Measurements from ENCODE around the gene ZNRF3. TPM values are rescaled to one million over a fixed set of nuclear protein-coding genes. Genes with fewer than 3 reads are reported as not detected.
"Not testable (repeated sequence)": the region's sequence is repeated elsewhere in the genome, so short reads cannot be mapped to it uniquely, and the experiment has no call there.

The ZNRF3 gene
- total RNA-seq, 2 donors from 2014 or later: 5.9 to 12.2 TPM

GRCh38 chr22:28903729-28904128 lies 20.4 kb downstream of the ZNRF3 start:
- no peak for DNase-seq
- no peak overlapping the region for H3K27ac ChIP-seq
- TF ChIP-seq CTCF (IDR thresholded peaks at IDR 0.05): no peak
- no peaks in the 10 kb centered on the region for H3K4me1 ChIP-seq
- no peaks in the 10 kb centered on the region for H3K27me3 ChIP-seq
- H3K9ac ChIP-seq (ENCODE audit: low read depth in 2 of 2, low read length in 2 of 2): peak overlapping the region in 1 of 2 donors; percentile 7
- no peak overlapping the region for H3K4me3 ChIP-seq
- H3K9me3 ChIP-seq: no peaks in the 10 kb centered on the region
- H3K36me3 ChIP-seq: no peaks in the 10 kb centered on the region
- intact Hi-C loops (cut with DNase I): no loop called here

- H3K9ac ChIP-seq (ENCODE audit: low read depth in 2 of 2, low read length in 2 of 2): peak overlapping the region in 1 of 2 donors; percentile 16
- no peaks in the 10 kb centered on the region for H3K27me3 ChIP-seq
- H3K36me3 ChIP-seq: no peaks in the 10 kb centered on the region
- no peak for TF ChIP-seq CTCF (IDR thresholded peaks at IDR 0.05)
- no peak overlapping the region for H3K4me3 ChIP-seq
- H3K9me3 ChIP-seq: no peaks in the 10 kb centered on the region
- intact Hi-C loops (cut with DNase I): no loop called here
- no peak overlapping the region for H3K27ac ChIP-seq
- DNase-seq: no peak
- H3K4me1 ChIP-seq: no peaks in the 10 kb centered on the region
Observed at GRCh38 chr22:28904211-28904896, 21.0 kb downstream of the ZNRF3 start.

GRCh38 chr22:28905256-28905832 lies 22.0 kb downstream of the ZNRF3 start:
- no peak for DNase-seq
- H3K36me3 ChIP-seq: no peaks in the 10 kb centered on the region
- intact Hi-C loops (cut with DNase I): no loop called here
- no peak overlapping the region for H3K27ac ChIP-seq
- no peak overlapping the region for H3K4me3 ChIP-seq
- no peaks in the 10 kb centered on the region for H3K9me3 ChIP-seq
- H3K4me1 ChIP-seq: no peaks in the 10 kb centered on the region
- no peaks in the 10 kb centered on the region for H3K27me3 ChIP-seq
- H3K9ac ChIP-seq (ENCODE audit: low read depth in 2 of 2, low read length in 2 of 2): no peak overlapping the region
- TF ChIP-seq CTCF (IDR thresholded peaks at IDR 0.05): no peak

GRCh38 chr22:28906312-28906711 lies 22.9 kb downstream of the ZNRF3 start:
- no peak overlapping the region for H3K27ac ChIP-seq
- H3K9ac ChIP-seq (ENCODE audit: low read depth in 2 of 2, low read length in 2 of 2): no peak overlapping the region
- no peak for DNase-seq
- TF ChIP-seq CTCF (IDR thresholded peaks at IDR 0.05): no peak
- no peaks in the 10 kb centered on the region for H3K4me1 ChIP-seq
- no peaks in the 10 kb centered on the region for H3K9me3 ChIP-seq
- intact Hi-C loops (cut with DNase I): no loop called here
- no peaks in the 10 kb centered on the region for H3K27me3 ChIP-seq
- H3K36me3 ChIP-seq: no peaks in the 10 kb centered on the region
- H3K4me3 ChIP-seq: no peak overlapping the region

GRCh38 chr22:28907311-28908008 lies 24.1 kb downstream of the ZNRF3 start:
- Histone ChIP-seq H3K36me3 (no peaks in the 10 kb centered on the region), H3K4me3 (no peak overlapping the region), H3K9me3 (no peaks in the 10 kb centered on the region), H3K27ac (no peak overlapping the region), H3K9ac (ENCODE audit: low read depth in 2 of 2, low read length in 2 of 2) (no peak overlapping the region), H3K4me1 (no peaks in the 10 kb centered on the region), H3K27me3 (no peaks in the 10 kb centered on the region)
- TF ChIP-seq CTCF (IDR thresholded peaks at IDR 0.05): no peak
- intact Hi-C loops (cut with DNase I): no loop called here
- no peak for DNase-seq

GRCh38 chr22:28908810-28909209 lies 25.4 kb downstream of the ZNRF3 start:
- DNase-seq; H3K36me3 ChIP-seq; H3K9me3 ChIP-seq; H3K4me1 ChIP-seq; H3K27ac ChIP-seq; H3K4me3 ChIP-seq; H3K9ac ChIP-seq (ENCODE audit: low read depth in 2 of 2, low read length in 2 of 2); H3K27me3 ChIP-seq; intact Hi-C loops (cut with DNase I): not testable (repeated sequence)
